Muscle layer of duodenum (tissue), 2 donors: ENCODE data around the gene GRIN1.
A peak's percentile ranks its signal among the peaks of the same experiment; 100 is the strongest.

Experiments
- H3K27ac ChIP-seq: one replicate; pipeline ENCODE4 v1.7.0; 2013; ENCODE audit warnings: mild to moderate bottlenecking, low read length
- H3K27me3 ChIP-seq: one replicate; pipeline ENCODE4 v1.7.0; 2013; ENCODE audit warnings: low read depth, mild to moderate bottlenecking, control low read depth, low read length
- H3K36me3 ChIP-seq, 2 donors: one replicate each; pipeline ENCODE4 v1.7.0; 2013; ENCODE audit warnings: low read length in 2 of 2, control low read depth in 1 of 2, mild to moderate bottlenecking in 1 of 2; ENCODE audit not compliant: insufficient read depth in 2 of 2, control insufficient read depth in 1 of 2
- H3K4me1 ChIP-seq, 2 donors: one replicate each; pipeline ENCODE4 v1.7.0; 2013; ENCODE audit warnings: low read length in 2 of 2, mild to moderate bottlenecking in 2 of 2, control low read depth in 1 of 2, moderate library complexity in 1 of 2; ENCODE audit not compliant: insufficient read depth in 2 of 2, control insufficient read depth in 1 of 2
- H3K4me3 ChIP-seq, 2 donors: one replicate each; pipeline ENCODE4 v1.7.0; 2013; ENCODE audit warnings: low read length in 2 of 2, low read depth in 1 of 2, mild to moderate bottlenecking in 1 of 2
- H3K9me3 ChIP-seq, 2 donors: one replicate each; pipeline ENCODE4 v1.7.0; 2013; ENCODE audit warnings: low read length in 2 of 2, control low read depth in 1 of 2, mild to moderate bottlenecking in 1 of 2; ENCODE audit not compliant: control insufficient read depth in 1 of 2
- donor health status: healthy.

The GRIN1 gene

DNA sequence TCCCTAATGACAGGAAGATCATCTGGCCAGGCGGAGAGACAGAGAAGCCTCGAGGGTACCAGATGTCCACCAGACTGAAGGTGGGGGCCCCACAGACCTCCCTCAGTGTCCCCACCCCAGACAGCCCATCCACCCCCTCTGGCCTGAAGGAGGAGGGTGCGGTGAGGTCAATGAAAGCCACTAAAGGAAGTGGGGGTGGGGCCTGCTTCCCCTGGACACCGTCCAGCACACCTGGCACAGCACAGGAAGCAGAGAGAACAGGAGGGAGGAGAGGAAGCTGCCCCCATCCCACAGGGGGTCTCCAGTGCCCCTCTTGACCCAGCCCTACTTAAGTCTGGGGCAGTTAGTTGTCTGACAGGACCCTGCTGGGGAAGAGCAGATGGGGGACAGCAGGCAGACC lies 19.7 kb downstream of the GRIN1 start:
- Histone ChIP-seq H3K4me3 (no peak overlapping the region), H3K9me3 (no peaks in the 10 kb centered on the region), H3K4me1 (peaks cover 0 to 36% of the 10 kb centered on the region in 2 donors), H3K36me3 (no peaks in the 10 kb centered on the region), H3K27ac (no peak overlapping the region), H3K27me3 (peaks cover 49% of the 10 kb centered on the region)

DNA sequence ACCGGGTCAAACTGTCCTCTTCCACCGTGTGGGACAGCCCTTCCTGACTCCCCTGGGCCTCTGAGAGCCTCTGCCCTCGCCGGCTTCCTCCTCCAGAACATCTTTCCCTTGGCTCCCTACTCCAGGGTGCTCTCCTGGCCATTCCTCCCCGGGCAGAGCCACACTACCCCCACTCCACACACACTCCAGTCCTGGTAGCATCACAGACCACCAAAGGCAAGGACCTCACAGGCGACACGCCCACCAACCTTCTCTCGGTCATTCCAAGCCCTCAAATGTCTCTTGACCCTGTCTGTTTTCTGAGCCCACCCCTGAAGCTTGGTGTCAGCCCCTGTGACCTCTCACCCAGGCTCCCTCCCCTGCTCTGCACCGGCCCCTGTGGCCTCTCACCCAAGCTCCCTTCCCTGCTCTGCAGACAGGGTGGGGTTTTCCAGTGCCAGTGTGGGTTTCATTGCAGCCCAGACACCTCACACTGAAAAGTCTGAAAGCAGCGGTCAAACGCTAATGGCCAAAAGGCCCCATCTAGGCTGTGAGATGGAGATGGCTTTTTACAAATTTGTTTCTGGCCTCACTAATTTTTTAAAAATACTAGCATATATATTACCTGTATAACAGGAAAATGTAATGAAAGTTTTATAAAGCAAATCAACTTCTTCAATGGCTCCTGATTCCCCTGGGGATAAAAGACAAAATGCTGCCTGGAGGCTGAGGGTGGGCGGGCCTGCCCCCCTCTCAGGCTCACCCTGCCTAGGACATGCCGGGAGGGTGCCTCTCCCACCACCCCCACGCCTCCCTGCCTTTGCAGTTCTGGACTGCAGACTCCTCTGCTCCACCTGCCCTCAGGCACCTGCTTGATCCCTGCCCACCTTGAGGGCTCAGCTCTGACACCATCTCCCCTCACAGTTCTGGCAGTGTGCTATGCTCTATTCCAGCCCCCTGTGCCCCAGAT lies 20.4 kb downstream of the GRIN1 start:
- H3K4me1 ChIP-seq = peaks cover 0 to 38% of the 10 kb centered on the region in 2 donors
- no peak overlapping the region for H3K27ac ChIP-seq
- peaks cover 55% of the 10 kb centered on the region for H3K27me3 ChIP-seq
- no peaks in the 10 kb centered on the region for H3K9me3 ChIP-seq
- H3K4me3 ChIP-seq = no peak overlapping the region
- H3K36me3 ChIP-seq = no peaks in the 10 kb centered on the region

DNA sequence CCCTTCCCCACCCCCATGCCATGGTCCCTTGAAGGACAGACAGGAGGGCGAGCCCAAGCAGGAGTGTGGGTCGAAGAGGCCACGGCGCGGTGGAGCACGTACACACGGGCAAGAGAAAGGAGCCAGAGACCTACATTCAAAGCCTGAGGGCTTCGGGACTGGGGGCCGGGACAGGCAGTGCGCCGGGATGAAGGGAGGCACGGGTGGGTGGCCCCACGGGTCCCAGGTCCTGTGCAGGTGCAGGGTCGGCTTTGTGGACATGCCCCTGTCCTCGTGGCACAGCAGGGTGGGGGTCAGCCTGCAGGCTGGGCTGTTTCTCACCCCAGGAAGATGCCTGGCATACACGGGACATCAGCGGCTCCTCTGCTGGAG lies 21.1 kb downstream of the GRIN1 start:
- Histone ChIP-seq H3K4me1 (peaks cover 0 to 38% of the 10 kb centered on the region in 2 donors), H3K27ac (no peak overlapping the region), H3K9me3 (no peaks in the 10 kb centered on the region), H3K4me3 (no peak overlapping the region), H3K27me3 (peaks cover 56% of the 10 kb centered on the region), H3K36me3 (no peaks in the 10 kb centered on the region)

DNA sequence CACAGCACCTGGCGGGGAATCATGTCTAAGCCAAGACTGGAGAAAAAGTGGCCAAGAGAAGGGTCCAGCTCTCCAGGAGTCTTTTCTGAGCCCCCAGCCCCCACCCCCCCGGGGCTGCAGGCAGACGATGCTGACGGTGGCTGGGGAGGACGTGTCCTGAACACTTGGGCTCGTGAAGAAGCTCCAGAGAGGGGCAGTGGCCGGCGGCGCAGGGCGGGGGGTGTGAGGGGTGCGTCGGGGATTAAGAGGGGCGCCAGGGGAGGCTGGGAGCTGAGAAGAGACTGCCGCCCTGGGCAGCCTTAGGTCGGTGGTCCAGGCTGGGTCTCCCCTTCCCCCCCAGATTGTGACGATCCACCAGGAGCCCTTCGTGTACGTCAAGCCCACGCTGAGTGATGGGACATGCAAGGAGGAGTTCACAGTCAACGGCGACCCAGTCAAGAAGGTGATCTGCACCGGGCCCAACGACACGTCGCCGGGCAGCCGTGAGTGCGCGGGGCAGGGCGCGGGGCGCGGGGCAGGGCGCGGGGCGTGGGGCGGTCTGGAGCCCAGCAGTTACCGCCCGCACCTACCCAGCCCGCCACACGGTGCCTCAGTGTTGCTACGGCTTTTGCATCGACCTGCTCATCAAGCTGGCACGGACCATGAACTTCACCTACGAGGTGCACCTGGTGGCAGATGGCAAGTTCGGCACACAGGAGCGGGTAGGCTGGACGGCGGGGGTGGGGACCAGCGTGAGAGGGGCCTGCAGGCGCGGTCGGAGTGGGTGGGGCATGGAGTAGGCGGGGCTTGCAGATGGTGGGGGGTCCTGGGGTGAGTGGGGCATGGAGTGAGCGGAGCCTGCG lies 22.0 kb downstream of the GRIN1 start:
- Histone ChIP-seq H3K27ac (no peak overlapping the region), H3K4me3 (no peak overlapping the region), H3K9me3 (no peaks in the 10 kb centered on the region), H3K27me3 (peaks cover 56% of the 10 kb centered on the region), H3K36me3 (no peaks in the 10 kb centered on the region), H3K4me1 (peaks cover 0 to 38% of the 10 kb centered on the region in 2 donors)

DNA sequence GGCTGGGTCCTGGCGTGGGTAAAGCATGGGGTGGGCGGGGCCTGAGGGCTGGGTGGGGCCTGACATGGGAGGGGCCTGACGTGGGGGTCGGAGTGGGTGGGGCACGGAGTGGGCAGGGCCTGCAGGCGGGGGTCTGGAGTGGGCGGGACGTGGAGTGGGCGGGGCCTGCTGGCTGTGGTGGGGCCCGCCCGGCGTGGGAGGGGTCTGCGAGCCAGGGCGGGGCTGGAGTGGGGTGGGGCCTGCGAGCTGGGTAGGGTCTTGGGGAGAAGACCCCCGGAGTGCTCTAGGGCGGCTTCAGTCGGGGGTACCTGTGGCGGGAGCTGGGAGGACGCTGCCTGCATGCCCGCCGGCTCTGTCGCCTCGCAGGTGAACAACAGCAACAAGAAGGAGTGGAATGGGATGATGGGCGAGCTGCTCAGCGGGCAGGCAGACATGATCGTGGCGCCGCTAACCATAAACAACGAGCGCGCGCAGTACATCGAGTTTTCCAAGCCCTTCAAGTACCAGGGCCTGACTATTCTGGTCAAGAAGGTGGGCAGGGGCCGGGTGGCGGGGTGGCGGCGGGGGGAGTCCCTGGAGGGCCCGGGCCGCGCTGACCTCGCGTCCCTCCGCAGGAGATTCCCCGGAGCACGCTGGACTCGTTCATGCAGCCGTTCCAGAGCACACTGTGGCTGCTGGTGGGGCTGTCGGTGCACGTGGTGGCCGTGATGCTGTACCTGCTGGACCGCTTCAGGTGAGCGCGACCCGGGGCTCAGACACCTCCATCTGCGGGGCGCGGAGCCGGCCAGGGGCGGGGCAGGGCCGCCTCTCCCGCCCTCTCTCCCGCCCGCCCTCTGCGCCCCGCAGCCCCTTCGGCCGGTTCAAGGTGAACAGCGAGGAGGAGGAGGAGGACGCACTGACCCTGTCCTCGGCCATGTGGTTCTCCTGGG lies 22.9 kb downstream of the GRIN1 start:
- Histone ChIP-seq H3K4me3 (no peak overlapping the region), H3K36me3 (no peaks in the 10 kb centered on the region), H3K4me1 (peaks cover 0 to 30% of the 10 kb centered on the region in 2 donors), H3K9me3 (no peaks in the 10 kb centered on the region), H3K27me3 (peaks cover 57% of the 10 kb centered on the region), H3K27ac (no peak overlapping the region)

DNA sequence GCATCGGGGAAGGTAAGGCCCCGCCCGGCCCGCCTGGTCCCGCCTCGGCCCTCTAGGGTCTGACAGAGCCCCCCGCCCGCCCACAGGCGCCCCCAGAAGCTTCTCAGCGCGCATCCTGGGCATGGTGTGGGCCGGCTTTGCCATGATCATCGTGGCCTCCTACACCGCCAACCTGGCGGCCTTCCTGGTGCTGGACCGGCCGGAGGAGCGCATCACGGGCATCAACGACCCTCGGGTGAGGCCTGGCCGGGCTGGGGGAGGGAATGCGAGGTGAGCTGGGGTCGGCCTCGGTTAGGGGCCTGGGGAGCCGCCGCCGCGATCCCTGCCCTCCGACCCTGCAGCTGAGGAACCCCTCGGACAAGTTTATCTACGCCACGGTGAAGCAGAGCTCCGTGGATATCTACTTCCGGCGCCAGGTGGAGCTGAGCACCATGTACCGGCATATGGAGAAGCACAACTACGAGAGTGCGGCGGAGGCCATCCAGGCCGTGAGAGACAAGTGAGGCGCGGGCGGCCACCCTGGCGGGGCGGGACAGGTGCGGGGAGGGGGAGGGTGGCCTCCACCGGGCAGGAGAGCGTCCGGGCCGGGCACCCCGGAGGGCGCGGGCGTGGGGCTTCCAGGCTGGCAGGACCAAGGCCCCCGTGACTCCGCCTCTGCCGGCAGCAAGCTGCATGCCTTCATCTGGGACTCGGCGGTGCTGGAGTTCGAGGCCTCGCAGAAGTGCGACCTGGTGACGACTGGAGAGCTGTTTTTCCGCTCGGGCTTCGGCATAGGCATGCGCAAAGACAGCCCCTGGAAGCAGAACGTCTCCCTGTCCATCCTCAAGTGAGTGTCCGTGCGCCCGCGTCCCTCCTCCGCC lies 23.8 kb downstream of the GRIN1 start:
- Histone ChIP-seq H3K4me3 (peak overlapping the region in 1 of 2 donors; percentile 35), H3K27me3 (peaks cover 52% of the 10 kb centered on the region)

DNA sequence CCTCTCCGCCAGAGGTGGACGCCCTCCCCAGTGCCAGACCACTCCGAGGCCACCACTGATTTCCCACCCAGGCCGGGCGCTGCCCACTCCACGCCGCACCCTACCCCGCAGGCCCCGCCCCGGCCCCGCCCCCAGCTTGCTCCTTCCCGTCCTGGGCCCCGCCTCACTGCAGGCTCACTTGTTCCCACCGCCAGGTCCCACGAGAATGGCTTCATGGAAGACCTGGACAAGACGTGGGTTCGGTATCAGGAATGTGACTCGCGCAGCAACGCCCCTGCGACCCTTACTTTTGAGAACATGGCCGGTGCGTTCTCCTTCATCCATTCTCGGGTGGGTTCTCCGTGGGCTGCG lies 24.4 kb downstream of the GRIN1 start:
- peak overlapping the region in 1 of 2 donors; percentile 35 for H3K4me3 ChIP-seq
- peaks cover 46% of the 10 kb centered on the region for H3K27me3 ChIP-seq
- no peaks in the 10 kb centered on the region for H3K9me3 ChIP-seq
- no peaks in the 10 kb centered on the region for H3K36me3 ChIP-seq
- peaks cover 0 to 40% of the 10 kb centered on the region in 2 donors for H3K4me1 ChIP-seq
- H3K27ac ChIP-seq = no peak overlapping the region

More for the DNA sequence above, 23.8 kb downstream of the GRIN1 start:
- Histone ChIP-seq H3K36me3 (no peaks in the 10 kb centered on the region), H3K4me1 (peaks cover 0 to 34% of the 10 kb centered on the region in 2 donors), H3K9me3 (no peaks in the 10 kb centered on the region), H3K27ac (no peak overlapping the region)

DNA sequence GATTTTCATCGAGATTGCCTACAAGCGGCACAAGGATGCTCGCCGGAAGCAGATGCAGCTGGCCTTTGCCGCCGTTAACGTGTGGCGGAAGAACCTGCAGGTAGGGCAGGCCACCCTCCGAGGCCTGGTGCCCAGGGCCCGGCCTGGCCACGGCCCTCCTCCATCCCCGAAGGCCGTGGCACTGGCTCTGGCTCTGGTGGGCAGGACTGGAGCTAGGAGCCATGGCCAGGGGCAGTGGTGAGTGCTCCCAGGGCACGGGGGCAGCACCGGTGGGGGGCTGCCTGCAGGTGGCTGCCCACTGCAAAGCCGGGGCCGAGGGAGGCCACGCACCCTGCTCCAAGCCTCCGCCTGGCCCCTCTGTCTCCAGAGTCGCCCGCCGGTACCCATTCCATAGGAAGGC lies 24.9 kb downstream of the GRIN1 start:
- H3K9me3 ChIP-seq = no peaks in the 10 kb centered on the region
- H3K27ac ChIP-seq = no peak overlapping the region
- H3K36me3 ChIP-seq = no peaks in the 10 kb centered on the region
- H3K4me1 ChIP-seq = peaks cover 0 to 44% of the 10 kb centered on the region in 2 donors
- no peak overlapping the region for H3K4me3 ChIP-seq
- H3K27me3 ChIP-seq = peaks cover 43% of the 10 kb centered on the region

DNA sequence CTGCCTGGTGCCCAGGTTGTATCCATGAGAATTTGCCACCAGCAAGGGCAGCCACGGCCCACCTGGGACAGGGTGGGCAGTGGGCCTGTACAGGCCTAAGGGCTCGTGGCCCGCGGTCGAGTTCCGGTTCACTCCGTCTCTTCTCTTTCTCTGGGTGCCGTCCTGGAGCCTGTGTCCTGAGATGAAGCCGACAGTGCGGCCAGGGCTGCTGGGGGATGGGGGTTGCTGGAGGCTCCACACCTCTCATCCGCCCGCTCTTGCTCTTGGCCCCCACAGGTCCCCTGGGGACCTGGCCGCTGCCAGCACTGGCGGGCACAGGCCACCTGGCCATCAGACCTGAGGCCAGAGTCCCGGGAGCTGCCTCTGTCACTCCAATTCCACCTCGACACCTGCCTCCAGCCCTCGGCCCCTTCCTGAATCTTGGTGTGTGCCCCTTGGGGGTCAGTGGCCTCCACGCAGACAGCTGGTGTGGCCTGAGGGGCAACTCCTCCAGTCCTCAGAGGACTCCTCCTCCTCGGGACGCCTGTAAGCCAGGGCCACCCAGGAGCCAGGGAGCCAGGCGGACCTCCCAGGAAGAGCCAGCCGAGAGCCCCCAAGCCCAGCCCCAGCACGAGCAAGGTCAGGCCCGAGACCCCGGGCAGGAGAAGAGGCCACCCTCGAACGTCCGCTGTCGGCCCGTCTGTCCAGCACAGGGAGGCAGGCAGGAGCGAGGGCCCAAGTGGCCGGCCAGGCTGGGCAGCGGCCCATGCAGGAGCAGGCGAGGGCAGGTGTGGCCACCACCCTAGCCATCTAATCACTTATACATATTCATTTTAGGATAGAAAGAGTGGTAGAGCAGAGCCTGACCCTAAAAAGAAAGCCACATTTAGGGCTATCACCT lies 25.7 kb downstream of the GRIN1 start:
- peaks cover 0 to 52% of the 10 kb centered on the region in 2 donors for H3K4me1 ChIP-seq
- H3K27me3 ChIP-seq = peaks cover 42% of the 10 kb centered on the region
- no peaks in the 10 kb centered on the region for H3K9me3 ChIP-seq
- no peaks in the 10 kb centered on the region for H3K36me3 ChIP-seq
- no peak overlapping the region for H3K27ac ChIP-seq
- H3K4me3 ChIP-seq = no peak overlapping the region
